Esophagus muscularis mucosa (tissue), 4 donors: ENCODE results near the gene SBNO2. TPM values are rescaled to one million over a fixed set of nuclear protein-coding genes. Genes with fewer than 3 reads are reported as not detected.
A peak's percentile ranks its signal among the peaks of the same experiment; 100 is the strongest.

Experiments
- DNase-seq: peaks from one replicate; pipeline ENCODE4 v3.0.0-alpha.2; 2017; ENCODE audit errors: extremely low spot score
- H3K27ac ChIP-seq, 4 donors: fragments of 200-600 bp; sonication (generic); replicated peaks in 1 of 4; 1 replicate in 3 of 4; 2 replicates in 1 of 4; pipeline ENCODE4 v1.5.1; 2016 to 2019; ENCODE audit warnings: mild to moderate bottlenecking in 1 of 4
- H3K27me3 ChIP-seq, 4 donors: fragments of 200-600 bp; sonication (generic); one replicate each; pipeline versions ENCODE4 v1.5.1 to v1.6.0; 2016 to 2019
- H3K36me3 ChIP-seq, 4 donors: fragments of 200-600 bp; sonication (generic); one replicate each; pipeline ENCODE4 v1.5.1; 2016 to 2019
- H3K4me1 ChIP-seq, 4 donors: fragments of 200-600 bp; sonication (generic); one replicate each; pipeline ENCODE4 v1.5.1; 2016 to 2019
- H3K4me3 ChIP-seq, 4 donors: fragments of 200-600 bp; sonication (generic); 1 replicate in 2 of 4; 2 replicates in 2 of 4; pipeline ENCODE4 v1.5.1; 2016 to 2019; ENCODE audit warnings: mild to moderate bottlenecking in 4 of 4, moderate library complexity in 1 of 4
- H3K9me3 ChIP-seq, 4 donors: fragments of 200-600 bp; sonication (generic); 1 replicate in 3 of 4; 2 replicates in 1 of 4; pipeline ENCODE4 v1.5.1; 2016 to 2019
- EP300 ChIP-seq: sonication (generic); formaldehyde crosslinking; IDR thresholded peaks from one replicate; pipeline ENCODE4 v1.6.1; 2017; ENCODE audit warnings: antibody characterized with exemption
- POLR2A ChIP-seq: fragments of 450-650 bp; IDR thresholded peaks from one replicate; pipeline ENCODE4 v1.6.1; 2017; ENCODE audit warnings: antibody characterized with exemption, moderate library complexity, mild to moderate bottlenecking, low read depth
- POLR2AphosphoS5 ChIP-seq, 2 donors: sonication (generic); formaldehyde crosslinking; IDR thresholded peaks; one replicate each; pipeline ENCODE4 v1.6.1; 2017; ENCODE audit warnings: antibody characterized with exemption in 2 of 2
- WGBS: methylation state at CpG from one replicate; pipeline ENCODE4 v1.1.5; 2018; 5-methylcytosine and 5-hydroxymethylcytosine counted together
- intact Hi-C: fragments of 100-400 bp; cut with DNase I; formaldehyde crosslinking; loops from one replicate; pipeline ENCODE4 v1.15.1; 2023
- total RNA-seq, 4 donors: library from RNA; depleted of rRNA; stranded (reverse); fragments of >200 nt; gene quantifications; one replicate each; pipeline versions ENCODE4 v1.1.0 to v1.2.1, GENCODE V29; 2016
- TF ChIP-seq, protein P1 (sequence below), 3 experiments: fragments of 200-600 bp in 2 of 3; fragments of 450-650 bp in 1 of 3; sonication (generic) in 2 of 3; IDR thresholded peaks; one replicate each; pipeline ENCODE4 v1.5.1; 2017 to 2019; ENCODE audit warnings: antibody characterized with exemption in 3 of 3, mild to moderate bottlenecking in 2 of 3, moderate library complexity in 1 of 3

Gene SBNO2
- total RNA-seq, 4 donors from 2014 or later, result 16.2 to 141 (median 30.5) TPM

- DNase-seq, result no peak
- Histone ChIP-seq H3K4me3 (no peak overlapping the region), H3K9me3 (no peaks in the 10 kb centered on the region), H3K27ac (peak overlapping the region in 1 of 4 donors; percentile 34), H3K36me3 (peaks cover 10 to 60% (median 58%) of the 10 kb centered on the region in 4 donors), H3K4me1 (peaks cover 62 to 75% (median 70%) of the 10 kb centered on the region in 4 donors), H3K27me3 (no peaks in the 10 kb centered on the region)
- intact Hi-C loops, result no loop called here
- no peak for TF ChIP-seq EP300
- no peak for TF ChIP-seq POLR2AphosphoS5 (IDR thresholded peaks at IDR 0.05)
- no CpG with 5 or more reads among the region's 33 CpGs for WGBS
These were observed 46.4 kb upstream of the SBNO2 start for GRCh38 chr19:1220477-1220930.

- Histone ChIP-seq H3K36me3 (peaks cover 10 to 54% (median 52%) of the 10 kb centered on the region in 4 donors), H3K27ac (peak overlapping the region in 2 of 4 donors; percentile 8 to 34), H3K27me3 (no peaks in the 10 kb centered on the region), H3K9me3 (no peaks in the 10 kb centered on the region), H3K4me3 (no peak overlapping the region), H3K4me1 (peaks cover 68 to 81% (median 76%) of the 10 kb centered on the region in 4 donors)
- WGBS, result 89% methylated on average over 14 of the region's 19 CpGs
- DNase-seq, result no peak
- intact Hi-C loops, result no loop called here
- no peak for TF ChIP-seq EP300
- TF ChIP-seq, protein P1, sequence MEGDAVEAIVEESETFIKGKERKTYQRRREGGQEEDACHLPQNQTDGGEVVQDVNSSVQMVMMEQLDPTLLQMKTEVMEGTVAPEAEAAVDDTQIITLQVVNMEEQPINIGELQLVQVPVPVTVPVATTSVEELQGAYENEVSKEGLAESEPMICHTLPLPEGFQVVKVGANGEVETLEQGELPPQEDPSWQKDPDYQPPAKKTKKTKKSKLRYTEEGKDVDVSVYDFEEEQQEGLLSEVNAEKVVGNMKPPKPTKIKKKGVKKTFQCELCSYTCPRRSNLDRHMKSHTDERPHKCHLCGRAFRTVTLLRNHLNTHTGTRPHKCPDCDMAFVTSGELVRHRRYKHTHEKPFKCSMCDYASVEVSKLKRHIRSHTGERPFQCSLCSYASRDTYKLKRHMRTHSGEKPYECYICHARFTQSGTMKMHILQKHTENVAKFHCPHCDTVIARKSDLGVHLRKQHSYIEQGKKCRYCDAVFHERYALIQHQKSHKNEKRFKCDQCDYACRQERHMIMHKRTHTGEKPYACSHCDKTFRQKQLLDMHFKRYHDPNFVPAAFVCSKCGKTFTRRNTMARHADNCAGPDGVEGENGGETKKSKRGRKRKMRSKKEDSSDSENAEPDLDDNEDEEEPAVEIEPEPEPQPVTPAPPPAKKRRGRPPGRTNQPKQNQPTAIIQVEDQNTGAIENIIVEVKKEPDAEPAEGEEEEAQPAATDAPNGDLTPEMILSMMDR (IDR thresholded peaks at IDR 0.05), result no peak
- no peak for TF ChIP-seq POLR2A
- TF ChIP-seq POLR2AphosphoS5 (IDR thresholded peaks at IDR 0.05), result no peak
These were observed 45.9 kb upstream of the SBNO2 start for GRCh38 chr19:1219786-1220476.

GRCh38 chr19:1218751-1219567, 44.9 kb upstream of the SBNO2 start:
- Histone ChIP-seq H3K4me1 (peaks cover 78 to 91% (median 85%) of the 10 kb centered on the region in 4 donors), H3K9me3 (no peaks in the 10 kb centered on the region), H3K4me3 (no peak overlapping the region), H3K36me3 (peaks cover 10 to 44% (median 43%) of the 10 kb centered on the region in 4 donors), H3K27me3 (no peaks in the 10 kb centered on the region), H3K27ac (peak overlapping the region; percentile 80 to 85 (median 82))
- 88% methylated on average over 19 of the region's 37 CpGs for WGBS
- no peak for DNase-seq
- intact Hi-C loops, result no loop called here
- TF ChIP-seq POLR2AphosphoS5 (IDR thresholded peaks at IDR 0.05) (no peak), POLR2A (no peak), EP300 (no peak)
- TF ChIP-seq, protein P1 (IDR thresholded peaks at IDR 0.05), result no peak

- 78% methylated on average over 15 of the region's 15 CpGs for WGBS
- H3K4me1 ChIP-seq, result peaks cover 82 to 92% (median 88%) of the 10 kb centered on the region in 4 donors
- H3K27ac ChIP-seq, result peak overlapping the region; percentile 80 to 85 (median 82)
- no peaks in the 10 kb centered on the region for H3K27me3 ChIP-seq
- H3K4me3 ChIP-seq, result no peak overlapping the region
- H3K9me3 ChIP-seq, result no peaks in the 10 kb centered on the region
- TF ChIP-seq POLR2AphosphoS5 (IDR thresholded peaks at IDR 0.05) (no peak), EP300 (no peak), POLR2A (no peak)
- TF ChIP-seq, protein P1 (IDR thresholded peaks at IDR 0.05), result no peak
- DNase-seq, result no peak
- intact Hi-C loops, result no loop called here
- H3K36me3 ChIP-seq, result peaks cover 0 to 39% (median 32%) of the 10 kb centered on the region in 4 donors
These were observed 43.3 kb upstream of the SBNO2 start for GRCh38 chr19:1217366-1217765.

- no peak for TF ChIP-seq POLR2AphosphoS5 (IDR thresholded peaks at IDR 0.05)
- TF ChIP-seq EP300, result no peak
- Histone ChIP-seq H3K4me1 (peaks cover 81 to 91% (median 87%) of the 10 kb centered on the region in 4 donors), H3K27ac (peak overlapping the region; percentile 80 to 85 (median 82)), H3K27me3 (no peaks in the 10 kb centered on the region), H3K4me3 (no peak overlapping the region), H3K36me3 (peaks cover 0 to 34% (median 28%) of the 10 kb centered on the region in 4 donors), H3K9me3 (no peaks in the 10 kb centered on the region)
- 81% methylated on average over 12 of the region's 12 CpGs for WGBS
- DNase-seq, result no peak
- intact Hi-C loops, result no loop called here
These were observed 42.7 kb upstream of the SBNO2 start for GRCh38 chr19:1216756-1217155.
